PC-9 (cell line): Measurements from ENCODE around the gene NAA40. TPM values are rescaled to one million over a fixed set of nuclear protein-coding genes. Genes with fewer than 3 reads are reported as not detected.
A peak's percentile ranks its signal among the peaks of the same experiment; 100 is the strongest.

Source experiments
- BruUV-seq: library from RNA; stranded (reverse); fragments of 400-500 nt; replicated peaks from 2 replicates; lab custom pipeline; 2021; lab: Mats Ljungman, UMichigan
- CTCF ChIA-PET: fragments of 300-600 bp; sonication (Branson Sonifier 250); formaldehyde crosslinking; loops from one replicate; lab custom pipeline; 2022; ENCODE audit warnings: antibody characterized with exemption; lab: Charles Lee
- POLR2A ChIA-PET: fragments of 300-600 bp; sonication (Branson Sonifier 250); formaldehyde crosslinking; loops from one replicate; lab custom pipeline; 2022; ENCODE audit warnings: antibody characterized with exemption; ENCODE audit not compliant: unreplicated experiment; lab: Charles Lee
- DNase-seq, 2 experiments: peaks; one replicate each; pipeline versions ENCODE4 v3.0.0 to v3.0.0-alpha.2; 2015 to 2022; ENCODE audit warnings: mixed read lengths in 1 of 2
- H2AFZ ChIP-seq: fragments of 200-600 bp; sonication (generic); 2 replicates; pipeline ENCODE4 v1.8.1; 2017; ENCODE audit warnings: antibody characterized with exemption
- H3F3A ChIP-seq: fragments of 200-600 bp; sonication (generic); 2 replicates; pipeline ENCODE4 v1.8.1; 2017; ENCODE audit warnings: antibody characterized with exemption, mild to moderate bottlenecking, low read depth; ENCODE audit not compliant: insufficient read depth
- H3K27ac ChIP-seq: fragments of 200-600 bp; sonication (generic); 2 replicates; pipeline ENCODE4 v1.6.1; 2016; ENCODE audit warnings: mixed run types
- H3K27me3 ChIP-seq: fragments of 200-600 bp; sonication (generic); 2 replicates; pipeline ENCODE4 v1.6.1; 2016; ENCODE audit warnings: low read depth, mixed run types; ENCODE audit not compliant: insufficient read depth
- H3K36me3 ChIP-seq: fragments of 200-600 bp; sonication (generic); 2 replicates; pipeline ENCODE4 v1.6.1; 2016; ENCODE audit warnings: low read depth, mixed run types
- H3K4me1 ChIP-seq: fragments of 200-600 bp; sonication (generic); replicated peaks from 2 replicates; pipeline ENCODE4 v1.6.1; 2016; ENCODE audit warnings: mixed run types; ENCODE audit not compliant: insufficient read depth
- H3K4me2 ChIP-seq: fragments of 200-600 bp; sonication (generic); 2 replicates; pipeline ENCODE4 v1.6.1; 2017; ENCODE audit warnings: mixed run types
- H3K4me3 ChIP-seq: fragments of 200-600 bp; sonication (generic); 2 replicates; pipeline ENCODE4 v1.6.1; 2016; ENCODE audit warnings: mixed run types
- H3K79me2 ChIP-seq: fragments of 200-600 bp; sonication (generic); 2 replicates; pipeline ENCODE4 v1.6.1; 2017; ENCODE audit warnings: low read depth, mixed run types
- H3K9me2 ChIP-seq: fragments of 200-600 bp; sonication (generic); 2 replicates; pipeline ENCODE4 v1.8.1; 2017; ENCODE audit warnings: mild to moderate bottlenecking; ENCODE audit not compliant: insufficient read depth
- H3K9me3 ChIP-seq: fragments of 200-600 bp; sonication (generic); 2 replicates; pipeline ENCODE4 v1.8.1; 2016; ENCODE audit warnings: low read depth; ENCODE audit not compliant: insufficient read depth
- H4K20me1 ChIP-seq: fragments of 200-600 bp; sonication (generic); 2 replicates; pipeline ENCODE4 v1.8.1; 2017; ENCODE audit not compliant: insufficient read depth
- CTCF ChIP-seq: fragments of 200-600 bp; sonication (generic); conservative IDR thresholded peaks from 2 replicates; pipeline ENCODE4 v1.6.1; 2017; ENCODE audit warnings: mixed run types, antibody characterized with exemption, mild to moderate bottlenecking, moderate library complexity
- EZH2 ChIP-seq: fragments of 200-600 bp; sonication (generic); IDR thresholded peaks from 2 replicates; pipeline ENCODE4 v1.8.0; 2017; ENCODE audit warnings: antibody characterized with exemption, low read depth
- intact Hi-C: fragments of 100-400 bp; cut with micrococcal nuclease; formaldehyde crosslinking; loops from one replicate; pipeline ENCODE4 v1.10.0; 2022; ENCODE audit not compliant: unreplicated experiment
- total RNA-seq: library from RNA; stranded (reverse); gene quantifications from 2 replicates; pipeline ENCODE4 v1.2.3, GENCODE V29; 2021

Gene NAA40
- total RNA-seq, 1 experiment from 2014 or later, result 47.4 TPM

DNA sequence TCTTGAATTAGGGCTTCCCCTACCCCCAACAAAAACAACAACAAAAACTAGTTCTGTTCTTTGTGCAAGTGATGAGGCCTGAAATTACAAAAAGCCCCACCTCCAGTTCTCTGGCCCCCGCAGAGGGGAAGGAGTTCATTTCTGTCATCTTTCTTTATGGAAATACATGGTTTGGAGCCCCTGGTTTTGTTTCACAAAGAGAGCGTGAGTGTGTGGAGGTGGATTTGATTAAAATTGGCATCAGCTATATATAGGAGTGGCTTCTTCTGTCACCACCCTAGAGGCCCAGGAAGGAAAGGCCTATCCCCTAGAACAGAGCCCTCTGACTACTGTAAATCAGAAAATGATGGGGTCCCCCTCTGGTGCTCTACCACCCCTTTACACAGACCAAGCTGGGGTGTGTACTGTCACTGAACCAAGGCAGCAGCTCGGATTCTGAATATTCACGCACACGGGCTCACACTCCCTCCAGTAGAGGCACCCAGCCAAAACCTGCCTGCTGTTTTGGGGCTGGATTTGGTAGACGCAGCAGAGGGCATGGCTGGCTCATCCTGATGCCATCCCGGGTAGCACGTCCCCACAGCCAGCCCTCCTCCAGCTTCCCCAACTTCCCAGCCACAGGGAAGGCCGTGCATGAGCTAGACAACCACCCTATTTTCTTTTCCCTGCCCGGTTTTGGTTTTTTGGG is 41.2 kb upstream of the NAA40 start:
- BruUV-seq, result no TSS peak
- no peaks in the 10 kb centered on the region for H3K9me3 ChIP-seq
- no peak for DNase-seq
- H4K20me1 ChIP-seq, result peaks cover 28% of the 10 kb centered on the region
- TF ChIP-seq EZH2, result no peak
- no peak for TF ChIP-seq CTCF
- no peak overlapping the region for H3K27ac ChIP-seq
- H3F3A ChIP-seq, result peaks cover 12% of the 10 kb centered on the region; the same call in 1 of the 2 replicates
- no peaks in the 10 kb centered on the region for H3K27me3 ChIP-seq
- H2AFZ ChIP-seq, result no peak overlapping the region
- H3K4me3 ChIP-seq, result no peak overlapping the region
- peaks cover 47% of the 10 kb centered on the region for H3K36me3 ChIP-seq
- no peak overlapping the region for H3K4me2 ChIP-seq
- peaks cover 37% of the 10 kb centered on the region for H3K79me2 ChIP-seq
- H3K9me2 ChIP-seq, result no peaks in the 10 kb centered on the region
- ChIA-PET POLR2A (interaction anchor here (0.7 kb wide), 1 partner anchor 145 kb away, joined by 3 read pairs; no protein-coding TSS in a partner anchor), CTCF (no interaction called here)
- H3K4me1 ChIP-seq, result no peaks in the 10 kb centered on the region
- intact Hi-C loops, result no loop called here

GRCh38 chr11:63901660-63902059 is 37.1 kb upstream of the NAA40 start:
- no TSS peak for BruUV-seq
- ChIA-PET POLR2A (no interaction called here), CTCF (no interaction called here)
- Histone ChIP-seq H3K9me3 (no peaks in the 10 kb centered on the region), H3K4me1 (no peaks in the 10 kb centered on the region), H3K27ac (no peak overlapping the region), H3K79me2 (peaks cover under 1% of the 10 kb centered on the region; the same call in 1 of the 2 replicates), H2AFZ (no peak overlapping the region), H3F3A (peaks cover 16% of the 10 kb centered on the region; the same call in 1 of the 2 replicates), H3K4me3 (no peak overlapping the region), H3K4me2 (no peak overlapping the region), H3K9me2 (no peaks in the 10 kb centered on the region), H3K36me3 (peaks cover 45% of the 10 kb centered on the region), H3K27me3 (no peaks in the 10 kb centered on the region), H4K20me1 (peaks cover 13% of the 10 kb centered on the region; the same call in 1 of the 2 replicates)
- DNase-seq, result no peak
- TF ChIP-seq EZH2 (no peak), CTCF (peak; percentile 55)
- intact Hi-C loops, result no loop called here

DNA sequence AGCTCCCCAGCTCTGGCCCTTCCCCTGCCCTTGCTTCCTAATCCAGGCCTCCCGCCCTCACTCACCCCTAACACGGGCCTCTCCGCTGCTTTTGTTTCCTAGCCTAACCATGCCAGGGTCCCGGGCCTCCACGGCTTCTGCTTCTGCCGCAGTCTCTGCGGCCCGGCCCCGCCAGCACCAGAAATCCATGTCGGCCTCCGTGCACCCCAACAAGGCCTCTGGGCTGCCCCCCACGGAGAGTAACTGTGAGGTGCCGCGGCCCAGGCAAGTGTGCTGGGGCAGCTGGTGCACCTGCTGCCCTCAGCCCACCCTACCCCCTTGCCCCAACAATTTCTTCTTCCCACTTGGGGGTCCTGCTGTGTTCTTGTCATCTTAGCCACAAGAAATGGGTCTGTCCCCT is 34.9 kb upstream of the NAA40 start:
- H4K20me1 ChIP-seq, result peaks cover 15% of the 10 kb centered on the region; the same call in 1 of the 2 replicates
- POLR2A ChIA-PET, result no interaction called here

More for the DNA sequence above, 34.9 kb upstream of the NAA40 start:
- Histone ChIP-seq H3K79me2 (no peaks in the 10 kb centered on the region), H3F3A (peaks cover 22% of the 10 kb centered on the region; the same call in 1 of the 2 replicates), H3K36me3 (peaks cover 27% of the 10 kb centered on the region), H2AFZ (no peak overlapping the region), H3K27me3 (no peaks in the 10 kb centered on the region), H3K4me1 (no peaks in the 10 kb centered on the region), H3K27ac (no peak overlapping the region), H3K9me3 (no peaks in the 10 kb centered on the region), H3K4me3 (no peak overlapping the region), H3K9me2 (no peaks in the 10 kb centered on the region), H3K4me2 (no peak overlapping the region)
- no peak for DNase-seq
- no TSS peak for BruUV-seq
- CTCF ChIA-PET, result interaction anchor here (0.6 kb wide), 1 partner anchor 51 kb away, joined by 6 read pairs; no protein-coding TSS in a partner anchor
- intact Hi-C loops, result no loop called here
- TF ChIP-seq EZH2 (no peak), CTCF (no peak)
